Ectodermal cell (in vitro differentiated cells): Measurements from ENCODE around the gene CTTNBP2.

Experiments used
- H3K27ac ChIP-seq: 2 replicates; pipeline ENCODE4 v1.7.0; 2013; ENCODE audit warnings: mild to moderate bottlenecking, low read depth, low read length; ENCODE audit not compliant: insufficient read depth, poor library complexity, severe bottlenecking
- H3K27me3 ChIP-seq: 2 replicates; pipeline ENCODE4 v1.7.0; 2013; ENCODE audit warnings: mild to moderate bottlenecking, low read length; ENCODE audit not compliant: insufficient read depth, control insufficient read depth, poor library complexity, severe bottlenecking
- H3K36me3 ChIP-seq: one replicate; pipeline ENCODE4 v1.7.0; 2013; ENCODE audit warnings: low read length; ENCODE audit not compliant: control insufficient read depth, insufficient read depth
- H3K4me1 ChIP-seq: one replicate; pipeline ENCODE4 v1.7.0; 2013; ENCODE audit warnings: low read length; ENCODE audit not compliant: control insufficient read depth, insufficient read depth
- H3K4me3 ChIP-seq: 2 replicates; pipeline ENCODE4 v1.7.0; 2013; ENCODE audit warnings: low read depth, low read length, control low read depth; ENCODE audit not compliant: insufficient read depth
- H3K9me3 ChIP-seq: 2 replicates; pipeline ENCODE4 v1.7.0; 2013; ENCODE audit warnings: mild to moderate bottlenecking, low read length, moderate library complexity; ENCODE audit not compliant: control insufficient read depth
- WGBS, 2 experiments: methylation state at CpG; one replicate each; pipeline ENCODE4 v1.1.7; 2013; ENCODE audit warnings: missing lambda C conversion rate in 2 of 2; 5-methylcytosine and 5-hydroxymethylcytosine counted together

The CTTNBP2 gene

GRCh38 chr7:117762055-117762454 lies 111.2 kb downstream of the CTTNBP2 start:
- WGBS, 2 experiments = 86 to 94% methylated on average over 3 of the region's 3 CpGs
- Histone ChIP-seq H3K4me3 (no peak overlapping the region), H3K36me3 (peaks cover 15% of the 10 kb centered on the region), H3K4me1 (no peaks in the 10 kb centered on the region), H3K9me3 (no peaks in the 10 kb centered on the region), H3K27ac (no peak overlapping the region), H3K27me3 (no peaks in the 10 kb centered on the region)

- peaks cover 15% of the 10 kb centered on the region for H3K36me3 ChIP-seq
- 95 to 98% methylated on average over 8 to 9 of the region's 9 CpGs for WGBS, 2 experiments
- no peaks in the 10 kb centered on the region for H3K9me3 ChIP-seq
- no peak overlapping the region for H3K4me3 ChIP-seq
- no peak overlapping the region for H3K27ac ChIP-seq
- no peaks in the 10 kb centered on the region for H3K4me1 ChIP-seq
- no peaks in the 10 kb centered on the region for H3K27me3 ChIP-seq
Measured at GRCh38 chr7:117759950-117760640, 113.1 kb downstream of the CTTNBP2 start.

DNA sequence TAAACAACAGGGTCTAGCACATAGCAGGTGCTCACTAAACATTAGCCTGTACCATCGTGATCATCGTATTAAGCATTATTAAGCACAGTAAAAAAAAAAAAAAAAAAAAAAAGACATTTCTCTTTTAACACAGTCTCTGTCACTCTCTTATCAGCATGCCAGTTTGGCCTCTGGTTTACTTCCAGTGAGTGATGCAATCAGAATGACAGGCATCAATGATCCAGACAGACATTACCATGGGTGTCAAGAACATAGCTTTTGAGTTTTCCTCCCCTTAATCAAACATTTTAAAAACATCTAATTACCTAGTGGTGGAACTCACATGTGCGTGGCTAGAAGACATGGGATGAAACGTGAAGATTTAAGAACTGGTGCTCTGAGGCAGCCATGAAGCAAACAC lies 115.8 kb downstream of the CTTNBP2 start:
- H3K9me3 ChIP-seq = no peaks in the 10 kb centered on the region
- WGBS, 2 experiments = 93 to 95% methylated on average over 4 of the region's 4 CpGs
- no peak overlapping the region for H3K4me3 ChIP-seq
- peaks cover 15% of the 10 kb centered on the region for H3K36me3 ChIP-seq
- no peak overlapping the region for H3K27ac ChIP-seq
- no peaks in the 10 kb centered on the region for H3K4me1 ChIP-seq
- no peaks in the 10 kb centered on the region for H3K27me3 ChIP-seq

DNA sequence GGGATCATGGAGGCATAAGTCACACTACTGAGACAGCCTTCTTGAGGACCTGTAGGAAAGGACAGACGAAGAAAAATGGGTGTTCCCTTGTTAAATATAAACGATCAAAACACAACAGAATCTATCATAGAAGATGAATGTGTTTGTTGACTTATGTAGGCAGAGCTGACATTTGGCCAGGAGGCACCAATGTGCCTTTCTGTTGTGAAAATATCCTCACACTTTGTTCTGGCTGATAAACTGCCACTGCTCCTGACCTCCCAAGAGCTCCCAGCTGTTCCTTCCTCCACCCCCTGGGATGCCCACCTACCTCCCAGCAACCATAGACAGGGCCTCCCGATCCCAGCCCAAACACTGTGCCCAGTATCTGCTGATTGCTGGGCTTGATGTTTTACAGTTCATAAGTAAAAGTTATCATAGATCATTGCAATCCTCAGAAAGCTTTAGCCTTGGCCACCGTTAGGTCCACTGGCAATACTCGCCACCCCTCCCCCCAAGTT lies 116.6 kb downstream of the CTTNBP2 start:
- no peaks in the 10 kb centered on the region for H3K27me3 ChIP-seq
- H3K36me3 ChIP-seq = peaks cover 15% of the 10 kb centered on the region
- H3K27ac ChIP-seq = no peak overlapping the region
- 92 to 96% methylated on average over 5 of the region's 5 CpGs for WGBS, 2 experiments
- H3K4me3 ChIP-seq = no peak overlapping the region
- H3K9me3 ChIP-seq = no peaks in the 10 kb centered on the region
- H3K4me1 ChIP-seq = no peaks in the 10 kb centered on the region

GRCh38 chr7:117755136-117755535 lies 118.1 kb downstream of the CTTNBP2 start:
- Histone ChIP-seq H3K4me1 (no peaks in the 10 kb centered on the region), H3K4me3 (no peak overlapping the region), H3K27ac (peak overlapping the region; percentile 52), H3K36me3 (peaks cover 15% of the 10 kb centered on the region), H3K27me3 (no peaks in the 10 kb centered on the region), H3K9me3 (no peaks in the 10 kb centered on the region)
- WGBS, 2 experiments = 50 to 88% methylated on average over 1 to 2 of the region's 2 CpGs

GRCh38 chr7:117751775-117752174 lies 121.5 kb downstream of the CTTNBP2 start:
- H3K27me3 ChIP-seq = no peaks in the 10 kb centered on the region
- WGBS, 2 experiments = 100% methylated on average over 1 of the region's 1 CpG
- H3K4me3 ChIP-seq = no peak overlapping the region
- H3K36me3 ChIP-seq = no peaks in the 10 kb centered on the region
- H3K9me3 ChIP-seq = no peaks in the 10 kb centered on the region
- no peak overlapping the region for H3K27ac ChIP-seq
- no peaks in the 10 kb centered on the region for H3K4me1 ChIP-seq

- no peaks in the 10 kb centered on the region for H3K27me3 ChIP-seq
- H3K4me3 ChIP-seq = no peak overlapping the region
- H3K4me1 ChIP-seq = no peaks in the 10 kb centered on the region
- H3K9me3 ChIP-seq = no peaks in the 10 kb centered on the region
- 82% methylated on average over 4 to 7 of the region's 8 CpGs for WGBS, 2 experiments
- no peak overlapping the region for H3K27ac ChIP-seq
- H3K36me3 ChIP-seq = no peaks in the 10 kb centered on the region
Measured at GRCh38 chr7:117750612-117751563, 122.4 kb downstream of the CTTNBP2 start.

- 95 to 96% methylated on average over 4 of the region's 4 CpGs for WGBS, 2 experiments
- H3K27me3 ChIP-seq = no peaks in the 10 kb centered on the region
- H3K9me3 ChIP-seq = no peaks in the 10 kb centered on the region
- no peak overlapping the region for H3K4me3 ChIP-seq
- no peaks in the 10 kb centered on the region for H3K4me1 ChIP-seq
- H3K27ac ChIP-seq = no peak overlapping the region
- H3K36me3 ChIP-seq = no peaks in the 10 kb centered on the region
Measured at GRCh38 chr7:117741962-117742361, 131.3 kb downstream of the CTTNBP2 start.

GRCh38 chr7:117739085-117739484 lies 134.2 kb downstream of the CTTNBP2 start:
- 93 to 97% methylated on average over 4 of the region's 4 CpGs for WGBS, 2 experiments
- no peaks in the 10 kb centered on the region for H3K27me3 ChIP-seq
- H3K27ac ChIP-seq = no peak overlapping the region
- H3K4me3 ChIP-seq = no peak overlapping the region
- no peaks in the 10 kb centered on the region for H3K4me1 ChIP-seq
- peaks cover 12% of the 10 kb centered on the region for H3K36me3 ChIP-seq
- H3K9me3 ChIP-seq = no peaks in the 10 kb centered on the region

- no peaks in the 10 kb centered on the region for H3K4me1 ChIP-seq
- WGBS, 2 experiments = 94 to 96% methylated on average over 9 of the region's 9 CpGs
- peaks cover 20% of the 10 kb centered on the region for H3K36me3 ChIP-seq
- H3K4me3 ChIP-seq = no peak overlapping the region
- H3K27ac ChIP-seq = no peak overlapping the region
- no peaks in the 10 kb centered on the region for H3K27me3 ChIP-seq
- no peaks in the 10 kb centered on the region for H3K9me3 ChIP-seq
Measured at GRCh38 chr7:117737926-117738325, 135.3 kb downstream of the CTTNBP2 start.
